Measurements from ENCODE around the gene TFR2. TPM values are rescaled to one million over a fixed set of nuclear protein-coding genes. Genes with fewer than 3 reads are reported as not detected.
"Not testable (repeated sequence)": the region's sequence is repeated elsewhere in the genome, so short reads cannot be mapped to it uniquely, and the experiment has no call there.

TFR2 gene
- total and polyA plus RNA-seq, 9 donors: 0.06 to 0.79 (median 0.18) TPM; not detected in 3

- H3K36me3 ChIP-seq: no peaks in the 10 kb centered on the region
- WGBS, 3 donors: 0 to 1% (median 1%) methylated on average over 36 to 63 of the region's 65 CpGs
- no peaks in the 10 kb centered on the region for H3K9me3 ChIP-seq
- DNase-seq: peak; percentile 99 to 100 (median 100)
- intact Hi-C loops (cut with DNase I): loop anchor here in 1 of 4 donors (5.0 kb wide), 2 partner anchors 71 to 136 kb away; partner anchors contain the start of genes AGFG2 and PCOLCE
- TF ChIP-seq CTCF (IDR thresholded peaks at IDR 0.05) (peak in 1 of 3 donors; percentile 33), EP300 (IDR thresholded peaks at IDR 0.05) (peak; percentile 65), POLR2A (IDR thresholded peaks at IDR 0.05) (peak; percentile 91)
- H3K27ac ChIP-seq: peak within 1 kb of the TSS; percentile 96 to 97
- H3K4me1 ChIP-seq (ENCODE audit: insufficient read depth): peaks cover 1% of the 10 kb centered on the region
- H3K4me3 ChIP-seq: peak within 1 kb of the TSS; percentile 77
- H3K27me3 ChIP-seq: no peaks in the 10 kb centered on the region
These were observed 32.1 kb upstream of the TFR2 start, which contains the start of gene GNB2 for GRCh38 chr7:100673302-100673941. Gene GNB2, plus strand, starts transcription at chr7:100673740. Its CDS starts 2,526 bp downstream, at chr7:100676266.

- TF ChIP-seq POLR2A (IDR thresholded peaks at IDR 0.05) (no peak), CTCF (IDR thresholded peaks at IDR 0.05) (no peak), EP300 (IDR thresholded peaks at IDR 0.05) (no peak)
- WGBS, 3 donors: 86 to 89% (median 89%) methylated on average over 18 of the region's 18 CpGs
These were observed 30.3 kb upstream of the TFR2 start for GRCh38 chr7:100671353-100672327.

GRCh38 chr7:100670074-100670473 lies 28.7 kb upstream of the TFR2 start:
- no peak overlapping the region for H3K27ac ChIP-seq
- H3K36me3 ChIP-seq: no peaks in the 10 kb centered on the region
- intact Hi-C loops (cut with DNase I): loop anchor here in 1 of 4 donors (5.0 kb wide), 2 partner anchors 68 to 133 kb away; partner anchors contain the start of genes AGFG2 and PCOLCE
- WGBS, 3 donors: 58 to 74% (median 65%) methylated on average over 8 of the region's 8 CpGs
- H3K9me3 ChIP-seq: no peaks in the 10 kb centered on the region
- DNase-seq: no peak
- no peak overlapping the region for H3K4me3 ChIP-seq
- no peaks in the 10 kb centered on the region for H3K4me1 ChIP-seq (ENCODE audit: insufficient read depth)
- H3K27me3 ChIP-seq: no peaks in the 10 kb centered on the region
- TF ChIP-seq EP300 (IDR thresholded peaks at IDR 0.05): no peak
- TF ChIP-seq CTCF (IDR thresholded peaks at IDR 0.05): no peak
- no peak for TF ChIP-seq POLR2A (IDR thresholded peaks at IDR 0.05)

More at GRCh38 chr7:100671353-100672327, 30.3 kb upstream of the TFR2 start:
- no peak for DNase-seq
- Histone ChIP-seq H3K9me3 (no peaks in the 10 kb centered on the region), H3K4me1 (ENCODE audit: insufficient read depth) (peaks cover 1% of the 10 kb centered on the region), H3K36me3 (no peaks in the 10 kb centered on the region), H3K27ac (no peak overlapping the region), H3K4me3 (no peak overlapping the region), H3K27me3 (no peaks in the 10 kb centered on the region)
- intact Hi-C loops (cut with DNase I): loop anchor here in 1 of 4 donors (5.0 kb wide), 2 partner anchors 69 to 134 kb away; partner anchors contain the start of genes AGFG2 and PCOLCE

- H3K4me3 ChIP-seq; H3K27me3 ChIP-seq; intact Hi-C loops (cut with DNase I); H3K4me1 ChIP-seq (ENCODE audit: insufficient read depth); H3K27ac ChIP-seq; H3K36me3 ChIP-seq; H3K9me3 ChIP-seq; DNase-seq: not testable (repeated sequence)
- whole genome bisulfite sequencing, 3 donors: 94 to 95% (median 94%) methylated on average over 12 of the region's 12 CpGs
These were observed 27.8 kb upstream of the TFR2 start for GRCh38 chr7:100669106-100669505.
